Caco-2 (cell line): ENCODE results near the gene ZNF527. TPM values are rescaled to one million over a fixed set of nuclear protein-coding genes. Genes with fewer than 3 reads are reported as not detected.

Source experiments
- BruUV-seq: library from RNA; stranded (reverse); fragments of 400-500 nt; replicated peaks from 2 replicates; lab custom pipeline; 2021; lab: Mats Ljungman, UMichigan
- CTCF ChIA-PET: fragments of 300-600 bp; sonication (Branson Sonifier 250); formaldehyde crosslinking; loops from one replicate; lab custom pipeline; 2022; ENCODE audit warnings: antibody characterized with exemption; lab: Charles Lee
- POLR2A ChIA-PET: fragments of 300-600 bp; sonication (Branson Sonifier 250); formaldehyde crosslinking; loops from one replicate; lab custom pipeline; 2022; ENCODE audit warnings: antibody characterized with exemption; lab: Charles Lee
- DNase-seq, 2 experiments: peaks; one replicate each; pipeline versions ENCODE4 v3.0.0 to v3.0.0-alpha.2; 2020 to 2022
- H3K27me3 ChIP-seq: replicated peaks from 2 replicates; pipeline ENCODE4 v1.6.0; 2011; ENCODE audit warnings: low read length; ENCODE audit not compliant: control insufficient read depth, insufficient read depth
- H3K36me3 ChIP-seq: 2 replicates; pipeline ENCODE4 v1.5.1; 2011; ENCODE audit warnings: low read length; ENCODE audit not compliant: control insufficient read depth, insufficient read depth
- H3K4me1 ChIP-seq: fragments of 250-450 bp; sonication (Bioruptor Pico); 2 replicates; pipeline ENCODE4 v1.5.1; 2020; ENCODE audit warnings: mild to moderate bottlenecking
- H3K4me3 ChIP-seq: 2 replicates; pipeline ENCODE4 v1.5.1; 2011; ENCODE audit warnings: low read depth, mild to moderate bottlenecking, control low read depth, low read length
- H3K9me3 ChIP-seq: fragments of 250-450 bp; sonication (Bioruptor Pico); 2 replicates; pipeline ENCODE4 v1.5.1; 2020; ENCODE audit warnings: mild to moderate bottlenecking, moderate library complexity
- H3K27ac Mint-ChIP-seq: one replicate; pipeline ENCODE4 v1.8.0; 2022; ENCODE audit warnings: mixed read lengths; ENCODE audit not compliant: unreplicated experiment
- H3K27me3 Mint-ChIP-seq: one replicate; pipeline ENCODE4 v1.8.0; 2022; ENCODE audit warnings: mixed read lengths; ENCODE audit not compliant: insufficient read depth, unreplicated experiment
- H3K36me3 Mint-ChIP-seq: one replicate; pipeline ENCODE4 v1.8.0; 2022; ENCODE audit warnings: mild to moderate bottlenecking, mixed read lengths; ENCODE audit not compliant: insufficient read depth, unreplicated experiment
- H3K4me1 Mint-ChIP-seq: one replicate; pipeline ENCODE4 v1.8.0; 2022; ENCODE audit warnings: low read depth, mixed read lengths; ENCODE audit not compliant: unreplicated experiment
- H3K4me3 Mint-ChIP-seq: one replicate; pipeline ENCODE4 v1.8.0; 2022; ENCODE audit warnings: mild to moderate bottlenecking, moderate library complexity, mixed read lengths; ENCODE audit not compliant: unreplicated experiment
- H3K9me3 Mint-ChIP-seq: one replicate; pipeline ENCODE4 v1.8.0; 2022; ENCODE audit warnings: mixed read lengths; ENCODE audit not compliant: unreplicated experiment
- intact Hi-C: fragments of 100-400 bp; cut with micrococcal nuclease; formaldehyde crosslinking; loops from one replicate; pipeline ENCODE4 v1.10.0; 2022; ENCODE audit not compliant: unreplicated experiment
- total RNA-seq: library from RNA; stranded (reverse); gene quantifications from 2 replicates; pipeline ENCODE4 v1.2.3, GENCODE V29; 2022
- TF ChIP-seq, protein P1 (sequence below), 2 experiments: fragments of 200-600 bp in 1 of 2; IDR thresholded peaks; 1 replicate in 1 of 2; 2 replicates in 1 of 2; pipeline versions ENCODE4 v1.5.1 to v1.8.0; 2011 to 2022; ENCODE audit warnings: antibody characterized with exemption in 1 of 2, control low read depth in 1 of 2, inconsistent platforms in 1 of 2, low read depth in 1 of 2, low read length in 1 of 2, mild to moderate bottlenecking in 1 of 2, moderate library complexity in 1 of 2; ENCODE audit not compliant: insufficient read depth in 1 of 2, severe bottlenecking in 1 of 2, unreplicated experiment in 1 of 2

ZNF527 gene
- total RNA-seq, 1 experiment from 2014 or later, result 0.88 TPM

DNA sequence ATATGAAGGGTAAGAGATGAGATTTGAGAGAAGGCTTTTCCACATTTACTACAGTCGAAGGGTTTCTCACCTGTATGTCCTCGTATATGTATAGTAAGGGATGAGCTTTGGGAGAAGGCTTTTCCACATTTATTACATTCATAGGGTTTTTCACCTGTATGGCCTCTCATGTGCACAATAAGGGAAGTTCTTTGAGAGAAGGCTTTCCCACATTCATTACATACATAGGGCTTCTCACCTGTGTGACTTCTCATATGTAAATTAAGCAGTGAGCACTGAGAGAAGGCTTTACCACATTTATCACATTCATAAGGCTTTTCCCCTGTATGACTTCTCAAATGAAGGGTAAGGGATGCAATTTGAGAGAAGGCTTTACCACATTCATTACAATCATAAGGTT is 41.8 kb downstream of the ZNF527 start:
- Mint-ChIP-seq H3K27me3 (no peaks in the 10 kb centered on the region), H3K4me1 (no peaks in the 10 kb centered on the region), H3K36me3 (no peaks in the 10 kb centered on the region), H3K4me3 (no peak overlapping the region), H3K27ac (no peak overlapping the region), H3K9me3 (peaks cover 43% of the 10 kb centered on the region)
- H3K27me3 ChIP-seq, result no peaks in the 10 kb centered on the region
- TF ChIP-seq, protein P1, sequence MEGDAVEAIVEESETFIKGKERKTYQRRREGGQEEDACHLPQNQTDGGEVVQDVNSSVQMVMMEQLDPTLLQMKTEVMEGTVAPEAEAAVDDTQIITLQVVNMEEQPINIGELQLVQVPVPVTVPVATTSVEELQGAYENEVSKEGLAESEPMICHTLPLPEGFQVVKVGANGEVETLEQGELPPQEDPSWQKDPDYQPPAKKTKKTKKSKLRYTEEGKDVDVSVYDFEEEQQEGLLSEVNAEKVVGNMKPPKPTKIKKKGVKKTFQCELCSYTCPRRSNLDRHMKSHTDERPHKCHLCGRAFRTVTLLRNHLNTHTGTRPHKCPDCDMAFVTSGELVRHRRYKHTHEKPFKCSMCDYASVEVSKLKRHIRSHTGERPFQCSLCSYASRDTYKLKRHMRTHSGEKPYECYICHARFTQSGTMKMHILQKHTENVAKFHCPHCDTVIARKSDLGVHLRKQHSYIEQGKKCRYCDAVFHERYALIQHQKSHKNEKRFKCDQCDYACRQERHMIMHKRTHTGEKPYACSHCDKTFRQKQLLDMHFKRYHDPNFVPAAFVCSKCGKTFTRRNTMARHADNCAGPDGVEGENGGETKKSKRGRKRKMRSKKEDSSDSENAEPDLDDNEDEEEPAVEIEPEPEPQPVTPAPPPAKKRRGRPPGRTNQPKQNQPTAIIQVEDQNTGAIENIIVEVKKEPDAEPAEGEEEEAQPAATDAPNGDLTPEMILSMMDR (IDR thresholded peaks at IDR 0.05; ENCODE audit: insufficient read depth in 1 of 2, low read depth in 1 of 2, low read length in 1 of 2, severe bottlenecking in 1 of 2, unreplicated experiment in 1 of 2), result no peak
- intact Hi-C loops, result no loop called here
- CTCF ChIA-PET, result no interaction called here
- no peak for DNase-seq
- H3K4me1 ChIP-seq, result no peaks in the 10 kb centered on the region
- POLR2A ChIA-PET, result no interaction called here
- BruUV-seq, result no TSS peak
- H3K4me3 ChIP-seq, result no peak overlapping the region
- H3K36me3 ChIP-seq, result no peaks in the 10 kb centered on the region
- H3K9me3 ChIP-seq, result peaks cover 54% of the 10 kb centered on the region

DNA sequence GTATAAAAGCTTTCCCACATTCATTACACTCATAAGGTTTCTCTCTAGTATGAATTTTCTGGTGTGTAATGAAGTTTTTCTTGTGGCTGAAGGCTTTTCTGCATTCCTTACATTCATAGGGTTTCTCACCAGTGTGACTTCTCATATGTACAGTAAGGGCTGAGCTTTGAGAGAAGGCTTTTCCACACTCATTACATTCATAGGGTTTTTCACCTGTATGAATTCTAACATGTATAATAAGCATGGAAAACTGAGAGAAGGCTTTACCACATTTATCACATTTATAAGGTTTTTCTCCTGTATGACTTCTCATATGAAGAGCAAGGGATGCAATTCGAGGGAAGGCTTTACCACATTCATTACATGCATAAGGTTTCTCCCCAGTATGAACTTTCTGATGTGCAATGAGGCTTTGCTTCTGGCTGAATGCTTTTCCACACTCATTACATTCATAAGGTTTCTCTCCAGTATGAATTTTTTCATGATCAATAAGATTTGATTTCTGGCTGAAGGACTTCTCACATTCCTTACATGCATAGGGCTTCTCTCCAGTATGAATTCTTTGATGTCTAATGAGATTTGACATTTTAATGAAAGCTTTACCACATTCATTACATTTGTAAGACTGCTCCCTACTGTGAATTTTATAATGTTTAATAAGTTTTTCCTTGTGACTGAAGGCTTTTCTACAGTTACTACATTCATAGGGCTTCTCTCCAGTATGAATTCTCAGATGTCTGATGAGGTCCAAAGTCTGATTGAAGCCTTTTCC is 42.6 kb downstream of the ZNF527 start:
- TF ChIP-seq, protein P1 (IDR thresholded peaks at IDR 0.05; ENCODE audit: insufficient read depth in 1 of 2, low read depth in 1 of 2, low read length in 1 of 2, severe bottlenecking in 1 of 2, unreplicated experiment in 1 of 2), result no peak
- Mint-ChIP-seq H3K27me3 (no peaks in the 10 kb centered on the region), H3K4me3 (no peak overlapping the region), H3K36me3 (no peaks in the 10 kb centered on the region), H3K27ac (no peak overlapping the region), H3K9me3 (peaks cover 43% of the 10 kb centered on the region), H3K4me1 (no peaks in the 10 kb centered on the region)
- BruUV-seq, result no TSS peak
- H3K36me3 ChIP-seq, result no peaks in the 10 kb centered on the region
- no peak overlapping the region for H3K4me3 ChIP-seq
- no peaks in the 10 kb centered on the region for H3K4me1 ChIP-seq
- ChIA-PET CTCF (no interaction called here), POLR2A (no interaction called here)
- DNase-seq, result no peak
- no peaks in the 10 kb centered on the region for H3K27me3 ChIP-seq
- peaks cover 54% of the 10 kb centered on the region for H3K9me3 ChIP-seq
- intact Hi-C loops, result no loop called here

Other genes starting within 250 kb of the ZNF527 start
- 4.3 and 7.3 TPM in 2 replicates for gene ZNF585A, start 198.4 kb upstream of the ZNF527 start, total RNA-seq
- gene ZNF585B, start 160.6 kb upstream of the ZNF527 start, total RNA-seq, result 5.2 and 6.6 TPM in 2 replicates
- 4.4 and 5.5 TPM in 2 replicates for gene ZNF383, start 152.9 kb upstream of the ZNF527 start, total RNA-seq
- not detected in 2 replicates for gene ZNF569, start 96.3 kb downstream of the ZNF527 start, total RNA-seq
- gene ZNF570, start 98.3 kb downstream of the ZNF527 start, total RNA-seq, result not detected in 2 replicates
- gene ZNF793, start 135.8 kb downstream of the ZNF527 start, total RNA-seq, result not detected in 2 replicates
- 1.4 and 3.6 TPM in 2 replicates for gene ZNF571, start 223.7 kb downstream of the ZNF527 start, total RNA-seq
- gene ZNF540, start 223.8 kb downstream of the ZNF527 start, total RNA-seq, result 0.36 TPM in 1 of 2 replicates, not detected in the other